ENCODE results near the gene KRTAP4-16.

The KRTAP4-16 gene

DNA sequence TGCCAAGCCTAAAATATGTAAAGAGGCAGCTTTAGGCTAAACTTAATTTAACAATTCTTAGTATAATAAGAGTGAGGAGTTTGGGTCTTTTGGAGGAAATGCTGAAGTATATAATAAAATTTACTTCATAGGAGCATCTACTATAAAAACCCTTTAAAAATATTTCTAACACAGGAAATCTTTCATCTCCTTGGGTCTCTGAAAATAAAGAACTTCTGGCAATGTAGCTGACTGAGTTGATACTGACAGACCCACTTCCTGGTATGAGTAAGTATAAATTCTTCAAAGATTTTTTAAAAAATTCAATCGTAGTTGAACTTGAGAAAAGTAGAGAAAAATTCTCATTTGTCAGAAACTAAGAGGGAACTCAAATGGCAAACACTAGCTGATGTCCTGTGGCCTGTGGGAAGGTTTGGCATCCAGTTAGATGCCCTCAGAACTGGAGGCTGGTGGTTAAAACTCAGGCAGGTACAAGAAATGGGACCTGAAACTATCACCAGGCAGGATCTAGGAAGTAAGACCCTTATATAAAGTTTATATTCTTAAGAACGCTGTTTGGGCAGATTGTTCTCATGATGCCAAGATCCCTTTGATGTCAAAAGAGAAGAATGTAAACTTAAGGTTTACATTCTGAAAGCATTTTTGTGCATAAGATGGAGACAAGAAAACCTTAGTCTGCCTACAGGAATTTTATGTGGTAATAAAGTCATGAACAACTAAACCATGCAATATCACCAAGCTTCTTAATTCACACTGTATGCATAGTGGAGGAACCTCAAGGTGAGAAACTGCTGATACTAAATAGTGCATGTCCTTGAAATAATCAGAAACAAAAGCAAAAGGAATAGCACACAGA is 32.1 kb upstream of the KRTAP4-16 start:
- Histone ChIP-seq H3K4me1 (ENCODE audit: insufficient read depth, low read length, severe bottlenecking) (no peaks in the 10 kb centered on the region), H3K27ac (ENCODE audit: low read depth, low read length, poor library complexity, severe bottlenecking) (no peak overlapping the region), H3K4me3 (ENCODE audit: low read depth, low read length, poor library complexity, severe bottlenecking) (no peak overlapping the region), H3K9ac (ENCODE audit: low read length) (no peak overlapping the region), H3K9me2 (ENCODE audit: low read depth, low read length) (no peaks in the 10 kb centered on the region), H2AFZ (ENCODE audit: low read length) (no peak overlapping the region), H3F3A (ENCODE audit: insufficient read depth, low read length) (no peaks in the 10 kb centered on the region), H3K4me2 (ENCODE audit: low read length) (no peak overlapping the region), H3K27me3 (ENCODE audit: insufficient read depth, low read length) (no peaks in the 10 kb centered on the region), H3K79me2 (ENCODE audit: insufficient read depth, low read length) (no peaks in the 10 kb centered on the region), H3K9me3 (ENCODE audit: low read length) (no peaks in the 10 kb centered on the region), H3K36me3 (ENCODE audit: insufficient read depth, low read length) (no peaks in the 10 kb centered on the region), H4K20me1 (ENCODE audit: insufficient read depth, low read length) (no peaks in the 10 kb centered on the region)
- TF ChIP-seq EZH2 (IDR thresholded peaks at IDR 0.05; ENCODE audit: borderline replicate concordance, low read length) = no peak
- TF ChIP-seq, protein P1, sequence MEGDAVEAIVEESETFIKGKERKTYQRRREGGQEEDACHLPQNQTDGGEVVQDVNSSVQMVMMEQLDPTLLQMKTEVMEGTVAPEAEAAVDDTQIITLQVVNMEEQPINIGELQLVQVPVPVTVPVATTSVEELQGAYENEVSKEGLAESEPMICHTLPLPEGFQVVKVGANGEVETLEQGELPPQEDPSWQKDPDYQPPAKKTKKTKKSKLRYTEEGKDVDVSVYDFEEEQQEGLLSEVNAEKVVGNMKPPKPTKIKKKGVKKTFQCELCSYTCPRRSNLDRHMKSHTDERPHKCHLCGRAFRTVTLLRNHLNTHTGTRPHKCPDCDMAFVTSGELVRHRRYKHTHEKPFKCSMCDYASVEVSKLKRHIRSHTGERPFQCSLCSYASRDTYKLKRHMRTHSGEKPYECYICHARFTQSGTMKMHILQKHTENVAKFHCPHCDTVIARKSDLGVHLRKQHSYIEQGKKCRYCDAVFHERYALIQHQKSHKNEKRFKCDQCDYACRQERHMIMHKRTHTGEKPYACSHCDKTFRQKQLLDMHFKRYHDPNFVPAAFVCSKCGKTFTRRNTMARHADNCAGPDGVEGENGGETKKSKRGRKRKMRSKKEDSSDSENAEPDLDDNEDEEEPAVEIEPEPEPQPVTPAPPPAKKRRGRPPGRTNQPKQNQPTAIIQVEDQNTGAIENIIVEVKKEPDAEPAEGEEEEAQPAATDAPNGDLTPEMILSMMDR (IDR thresholded peaks at IDR 0.05; ENCODE audit: low read length) = no peak

DNA sequence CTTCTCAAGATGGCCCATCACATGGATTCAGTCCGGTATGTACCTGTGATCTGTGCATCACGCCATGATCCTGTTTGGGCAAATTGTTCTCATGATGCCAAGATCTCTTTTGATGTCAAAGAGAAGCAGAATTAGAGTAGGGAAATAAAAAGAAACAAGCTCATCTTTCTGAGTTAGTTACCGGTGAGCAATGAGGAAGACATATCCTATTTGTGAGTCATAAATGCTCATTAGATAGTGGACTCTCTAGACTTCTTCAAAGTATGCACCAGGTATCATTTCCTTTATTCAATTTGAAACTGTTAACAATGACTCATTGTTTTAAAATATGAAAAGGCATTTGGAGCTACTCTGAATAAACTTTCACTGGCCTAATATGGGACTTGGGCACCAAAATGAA is 30.0 kb upstream of the KRTAP4-16 start:
- Histone ChIP-seq H4K20me1 (ENCODE audit: insufficient read depth, low read length) (no peaks in the 10 kb centered on the region), H3K36me3 (ENCODE audit: insufficient read depth, low read length) (no peaks in the 10 kb centered on the region), H3K4me3 (ENCODE audit: low read depth, low read length, poor library complexity, severe bottlenecking) (no peak overlapping the region), H3F3A (ENCODE audit: insufficient read depth, low read length) (no peaks in the 10 kb centered on the region), H3K9me2 (ENCODE audit: low read depth, low read length) (no peaks in the 10 kb centered on the region), H3K9me3 (ENCODE audit: low read length) (no peaks in the 10 kb centered on the region), H3K27me3 (ENCODE audit: insufficient read depth, low read length) (no peaks in the 10 kb centered on the region), H3K9ac (ENCODE audit: low read length) (no peak overlapping the region), H3K27ac (ENCODE audit: low read depth, low read length, poor library complexity, severe bottlenecking) (no peak overlapping the region), H3K4me1 (ENCODE audit: insufficient read depth, low read length, severe bottlenecking) (no peaks in the 10 kb centered on the region), H2AFZ (ENCODE audit: low read length) (no peak overlapping the region), H3K79me2 (ENCODE audit: insufficient read depth, low read length) (no peaks in the 10 kb centered on the region), H3K4me2 (ENCODE audit: low read length) (no peak overlapping the region)
- TF ChIP-seq, protein P1 (IDR thresholded peaks at IDR 0.05; ENCODE audit: low read length) = no peak
- no peak for TF ChIP-seq EZH2 (IDR thresholded peaks at IDR 0.05; ENCODE audit: borderline replicate concordance, low read length)

- Histone ChIP-seq H3K4me3 (ENCODE audit: low read depth, low read length, poor library complexity, severe bottlenecking) (no peak overlapping the region), H3K27ac (ENCODE audit: low read depth, low read length, poor library complexity, severe bottlenecking) (no peak overlapping the region), H3F3A (ENCODE audit: insufficient read depth, low read length) (no peaks in the 10 kb centered on the region), H3K79me2 (ENCODE audit: insufficient read depth, low read length) (no peaks in the 10 kb centered on the region), H3K9me3 (ENCODE audit: low read length) (no peaks in the 10 kb centered on the region), H3K4me2 (ENCODE audit: low read length) (no peak overlapping the region), H3K4me1 (ENCODE audit: insufficient read depth, low read length, severe bottlenecking) (no peaks in the 10 kb centered on the region), H4K20me1 (ENCODE audit: insufficient read depth, low read length) (no peaks in the 10 kb centered on the region), H3K9me2 (ENCODE audit: low read depth, low read length) (no peaks in the 10 kb centered on the region), H3K27me3 (ENCODE audit: insufficient read depth, low read length) (no peaks in the 10 kb centered on the region), H3K36me3 (ENCODE audit: insufficient read depth, low read length) (no peaks in the 10 kb centered on the region), H2AFZ (ENCODE audit: low read length) (no peak overlapping the region), H3K9ac (ENCODE audit: low read length) (no peak overlapping the region)
- TF ChIP-seq, protein P1 (IDR thresholded peaks at IDR 0.05; ENCODE audit: low read length) = no peak
- no peak for TF ChIP-seq EZH2 (IDR thresholded peaks at IDR 0.05; ENCODE audit: borderline replicate concordance, low read length)
Observed at GRCh38 chr17:41127371-41127770, 25.4 kb upstream of the KRTAP4-16 start.
